GM21723 (cell line): ENCODE results near the gene MEGF11.
"Not testable (repeated sequence)": the region's sequence is repeated elsewhere in the genome, so short reads cannot be mapped to it uniquely, and the experiment has no call there.

Experiments used
- ATAC-seq: cut with Tn5 transposase; IDR thresholded peaks from one replicate; pipeline ENCODE4 v1.9.1; 2021; ENCODE audit warnings: mild to moderate bottlenecking, moderate library complexity; ENCODE audit not compliant: unreplicated experiment

MEGF11 gene

GRCh38 chr15:66016199-66016598, 237.4 kb downstream of the MEGF11 start:
- no peak for ATAC-seq

- no peak for ATAC-seq
Measured at GRCh38 chr15:66014635-66015182, 238.8 kb downstream of the MEGF11 start.

GRCh38 chr15:66014022-66014421, 239.5 kb downstream of the MEGF11 start:
- no peak for ATAC-seq

- no peak for ATAC-seq
Measured at GRCh38 chr15:66008940-66009562, 244.5 kb downstream of the MEGF11 start.

GRCh38 chr15:66007663-66008262, 245.8 kb downstream of the MEGF11 start:
- no peak for ATAC-seq

- ATAC-seq, result no peak
Measured at GRCh38 chr15:66006986-66007385, 246.6 kb downstream of the MEGF11 start.

GRCh38 chr15:66004618-66005262, 248.8 kb downstream of the MEGF11 start:
- no peak for ATAC-seq

- ATAC-seq, result not testable (repeated sequence)
Measured at GRCh38 chr15:66003129-66003528, 250.4 kb downstream of the MEGF11 start.

GRCh38 chr15:66001717-66002426, 251.7 kb downstream of the MEGF11 start:
- no peak for ATAC-seq

GRCh38 chr15:66001042-66001441, 252.5 kb downstream of the MEGF11 start:
- no peak for ATAC-seq

- no peak for ATAC-seq
Measured at GRCh38 chr15:65998486-65998885, 255.1 kb downstream of the MEGF11 start.

- ATAC-seq, result no peak
Measured at GRCh38 chr15:65996901-65997300, 256.6 kb downstream of the MEGF11 start.

GRCh38 chr15:65994832-65995231, 258.7 kb downstream of the MEGF11 start:
- no peak for ATAC-seq

- ATAC-seq, result no peak
Measured at GRCh38 chr15:65993762-65994161, 259.8 kb downstream of the MEGF11 start.

- ATAC-seq, result no peak
Measured at GRCh38 chr15:65993236-65993635, 260.3 kb downstream of the MEGF11 start.

- ATAC-seq, result no peak
Measured at GRCh38 chr15:65991721-65992483, 261.6 kb downstream of the MEGF11 start.

- ATAC-seq, result no peak
Measured at GRCh38 chr15:65990298-65990981, 263.1 kb downstream of the MEGF11 start.

- no peak for ATAC-seq
Measured at GRCh38 chr15:65987100-65987499, 266.4 kb downstream of the MEGF11 start.

- no peak for ATAC-seq
Measured at GRCh38 chr15:65986416-65986815, 267.1 kb downstream of the MEGF11 start.

- ATAC-seq, result no peak
Measured at GRCh38 chr15:65985387-65985786, 268.2 kb downstream of the MEGF11 start.
